Measurements from ENCODE around the gene ZNF76. TPM values are rescaled to one million over a fixed set of nuclear protein-coding genes. Genes with fewer than 3 reads are reported as not detected.
"Not testable (repeated sequence)": the region's sequence is repeated elsewhere in the genome, so short reads cannot be mapped to it uniquely, and the experiment has no call there.

Gene ZNF76
- polyA plus RNA-seq, 1 of the 3 experiments (the other 2 are of a cell fraction) = 19.7 TPM

DNA sequence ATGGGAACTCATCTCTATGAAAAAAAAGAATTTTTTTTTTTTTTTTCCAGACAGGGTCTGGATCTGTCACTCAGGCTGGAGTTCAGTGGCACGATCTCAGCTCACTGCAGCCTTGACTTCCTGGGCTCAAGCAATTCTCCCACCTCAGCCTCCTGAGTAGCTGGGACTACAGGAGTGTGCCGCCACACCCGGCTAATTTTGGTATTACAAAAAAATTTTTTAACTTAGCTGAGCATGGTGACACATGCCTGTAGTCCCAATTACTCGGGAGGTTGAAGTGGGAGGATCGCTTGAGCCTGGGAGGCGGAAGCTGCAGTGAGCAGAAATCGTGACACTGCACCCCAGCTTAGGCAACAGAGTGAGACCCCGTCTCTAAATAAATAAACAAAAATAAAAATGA lies 45.6 kb downstream of the ZNF76 start:
- H3K9me3 ChIP-seq = no peaks in the 10 kb centered on the region
- no peak overlapping the region for H3K4me2 ChIP-seq
- H3F3A ChIP-seq (replicated peaks; ENCODE audit: insufficient read depth) = no peaks in the 10 kb centered on the region
- no peaks in the 10 kb centered on the region for H3K27me3 ChIP-seq (ENCODE audit: insufficient read depth)
- ChIA-PET POLR2A (no interaction called here), CTCF (interaction anchor here (1.1 kb wide), 1 partner anchor 144 kb away, joined by 3 read pairs; no protein-coding TSS in a partner anchor)
- H4K20me1 ChIP-seq (ENCODE audit: insufficient read depth) = no peaks in the 10 kb centered on the region
- H3K9me2 ChIP-seq = no peaks in the 10 kb centered on the region
- 88% methylated on average over 8 of the region's 8 CpGs for WGBS (ENCODE audit: low lambda C conversion rate)
- H2AFZ ChIP-seq (ENCODE audit: low read depth) = no peak overlapping the region
- no peak overlapping the region for H3K4me3 ChIP-seq (ENCODE audit: low read depth in 2 of 2, low read length in 1 of 2)
- no peak overlapping the region for H3K9ac ChIP-seq
- H3K36me3 ChIP-seq (replicated peaks in 1 of 2; ENCODE audit: control insufficient read depth in 1 of 2, insufficient read depth in 2 of 2, low read length in 1 of 2) = no peaks in the 10 kb centered on the region
- no peaks in the 10 kb centered on the region; a peak in 1 of 4 replicates for H3K4me1 ChIP-seq (ENCODE audit: control insufficient read depth in 1 of 2, insufficient read depth in 2 of 2, low read depth in 1 of 2, low read length in 1 of 2)
- TF ChIP-seq TCF12 (IDR thresholded peaks at IDR 0.05) = no peak
- no peak for TF ChIP-seq NFIC (IDR thresholded peaks at IDR 0.05; ENCODE audit: borderline replicate concordance)
- TF ChIP-seq TAF1 (IDR thresholded peaks at IDR 0.05; ENCODE audit: borderline replicate concordance, low read depth, low read length) = no peak
- TF ChIP-seq, protein P1, sequence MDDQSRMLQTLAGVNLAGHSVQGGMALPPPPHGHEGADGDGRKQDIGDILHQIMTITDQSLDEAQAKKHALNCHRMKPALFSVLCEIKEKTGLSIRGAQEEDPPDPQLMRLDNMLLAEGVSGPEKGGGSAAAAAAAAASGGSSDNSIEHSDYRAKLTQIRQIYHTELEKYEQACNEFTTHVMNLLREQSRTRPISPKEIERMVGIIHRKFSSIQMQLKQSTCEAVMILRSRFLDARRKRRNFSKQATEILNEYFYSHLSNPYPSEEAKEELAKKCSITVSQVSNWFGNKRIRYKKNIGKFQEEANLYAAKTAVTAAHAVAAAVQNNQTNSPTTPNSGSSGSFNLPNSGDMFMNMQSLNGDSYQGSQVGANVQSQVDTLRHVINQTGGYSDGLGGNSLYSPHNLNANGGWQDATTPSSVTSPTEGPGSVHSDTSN (IDR thresholded peaks at IDR 0.05) = no peak
- no peak for TF ChIP-seq RAD21 (IDR thresholded peaks at IDR 0.05; ENCODE audit: low read length)
- no peaks in the 10 kb centered on the region for H3K79me2 ChIP-seq (ENCODE audit: insufficient read depth)
- no peak for DNase-seq
- H3K27ac ChIP-seq (ENCODE audit: low read depth in 2 of 2, low read length in 1 of 2) = no peak overlapping the region

DNA sequence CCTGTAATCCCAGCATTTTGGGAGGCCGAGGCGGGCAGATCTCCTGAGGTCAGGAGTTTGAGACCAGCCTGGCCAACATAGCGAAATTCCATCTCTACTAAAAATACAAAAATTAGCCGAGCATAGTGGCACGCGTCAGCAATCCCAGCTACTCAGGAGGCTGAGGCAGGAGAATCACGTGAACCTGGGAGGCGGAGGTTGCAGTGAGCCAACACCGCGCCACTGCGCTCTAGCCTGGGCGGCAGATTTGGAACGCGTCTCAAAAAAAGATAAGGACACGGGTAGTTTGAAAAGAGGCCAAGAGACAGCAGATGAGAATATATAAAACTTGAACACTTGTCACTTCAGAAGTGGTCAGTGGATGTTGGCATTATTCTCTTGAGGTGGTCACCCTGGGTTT lies 47.6 kb downstream of the ZNF76 start:
- H3K36me3 ChIP-seq (replicated peaks in 1 of 2; ENCODE audit: control insufficient read depth in 1 of 2, insufficient read depth in 2 of 2, low read length in 1 of 2); H3K27me3 ChIP-seq (ENCODE audit: insufficient read depth); H3K27ac ChIP-seq (ENCODE audit: low read depth in 2 of 2, low read length in 1 of 2); H3K9me2 ChIP-seq; H3K4me1 ChIP-seq (ENCODE audit: control insufficient read depth in 1 of 2, insufficient read depth in 2 of 2, low read depth in 1 of 2, low read length in 1 of 2); H3K4me2 ChIP-seq; H4K20me1 ChIP-seq (ENCODE audit: insufficient read depth); H3K4me3 ChIP-seq (ENCODE audit: low read depth in 2 of 2, low read length in 1 of 2); H3K79me2 ChIP-seq (ENCODE audit: insufficient read depth); POLR2A ChIA-PET; H3F3A ChIP-seq (replicated peaks; ENCODE audit: insufficient read depth); H3K9me3 ChIP-seq; H2AFZ ChIP-seq (ENCODE audit: low read depth); DNase-seq; H3K9ac ChIP-seq: not testable (repeated sequence)
- WGBS (ENCODE audit: low lambda C conversion rate) = 92% methylated on average over 15 of the region's 15 CpGs
- CTCF ChIA-PET = interaction anchor here (1.2 to 2.4 kb wide), 3 partner anchors 14 to 142 kb away, joined by 4 to 8 read pairs (median 4); no protein-coding TSS in a partner anchor

DNA sequence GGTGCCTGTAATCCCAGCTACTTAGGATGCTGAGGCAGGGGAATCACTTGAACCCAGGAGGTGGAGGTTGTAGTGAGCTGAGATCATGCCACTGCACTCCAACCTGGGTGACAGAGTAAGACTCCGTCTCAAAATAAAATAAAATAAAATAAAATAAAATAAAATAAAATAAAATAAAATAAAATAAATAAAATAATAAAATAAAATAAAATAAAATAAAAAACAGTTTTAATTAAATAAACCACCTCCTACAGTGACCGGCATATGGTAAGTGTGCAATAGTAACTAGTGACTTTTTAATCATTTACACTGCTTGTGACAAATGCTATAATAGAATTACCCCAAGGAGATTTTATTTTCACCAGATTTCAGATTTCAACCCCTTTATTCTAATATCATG lies 49.0 kb downstream of the ZNF76 start:
- 86% methylated on average over 2 of the region's 2 CpGs for WGBS (ENCODE audit: low lambda C conversion rate)

More for the DNA sequence above, 49.0 kb downstream of the ZNF76 start:
- H3K4me2 ChIP-seq; H3K4me1 ChIP-seq (ENCODE audit: control insufficient read depth in 1 of 2, insufficient read depth in 2 of 2, low read depth in 1 of 2, low read length in 1 of 2); H3K9me2 ChIP-seq; H3K9me3 ChIP-seq; H4K20me1 ChIP-seq (ENCODE audit: insufficient read depth); POLR2A ChIA-PET; H3K27ac ChIP-seq (ENCODE audit: low read depth in 2 of 2, low read length in 1 of 2); H3F3A ChIP-seq (replicated peaks; ENCODE audit: insufficient read depth); H3K4me3 ChIP-seq (ENCODE audit: low read depth in 2 of 2, low read length in 1 of 2); H2AFZ ChIP-seq (ENCODE audit: low read depth); H3K27me3 ChIP-seq (ENCODE audit: insufficient read depth); DNase-seq; H3K36me3 ChIP-seq (replicated peaks in 1 of 2; ENCODE audit: control insufficient read depth in 1 of 2, insufficient read depth in 2 of 2, low read length in 1 of 2); H3K9ac ChIP-seq; H3K79me2 ChIP-seq (ENCODE audit: insufficient read depth): not testable (repeated sequence)
- CTCF ChIA-PET = interaction anchor here (1.0 to 2.4 kb wide), 3 partner anchors 15 to 140 kb away, joined by 3 to 8 read pairs (median 4); no protein-coding TSS in a partner anchor

Data from SK-N-SH (cell line).